Panc1 (cell line): ENCODE results near the gene CRMP1. TPM values are rescaled to one million over a fixed set of nuclear protein-coding genes. Genes with fewer than 3 reads are reported as not detected.

Experiments
- ATAC-seq: fragments of 200-7000 bp; cut with Tn5 transposase; 2 replicates; pipeline ENCODE4 v1.9.1; 2020; ENCODE audit warnings: mild to moderate bottlenecking, moderate library complexity
- BruUV-seq: library from RNA; stranded (reverse); fragments of 400-500 nt; replicated peaks from 2 replicates; lab custom pipeline; 2021; lab: Mats Ljungman, UMichigan
- CTCF ChIA-PET: fragments of 300-600 bp; sonication (Branson Sonifier 250); formaldehyde crosslinking; loops from one replicate; lab custom pipeline; 2022; ENCODE audit warnings: antibody characterized with exemption; lab: Charles Lee
- POLR2A ChIA-PET: fragments of 300-600 bp; sonication (Branson Sonifier 250); formaldehyde crosslinking; loops from one replicate; lab custom pipeline; 2022; ENCODE audit warnings: antibody characterized with exemption; lab: Charles Lee
- DNase-seq: peaks from one replicate; pipeline ENCODE4 v3.0.0-alpha.2; 2010; ENCODE audit warnings: low read depth, low spot score
- H3K27ac ChIP-seq: 2 replicates; pipeline ENCODE4 v1.5.1; 2011; ENCODE audit warnings: mild to moderate bottlenecking, low read length, inconsistent platforms
- H3K27me3 ChIP-seq: fragments of 200-500 bp; sonication (Bioruptor generic); 2 replicates; pipeline ENCODE4 v1.6.0; 2014; ENCODE audit warnings: low read length, inconsistent platforms; ENCODE audit not compliant: control insufficient read depth, insufficient read depth
- H3K36me3 ChIP-seq: fragments of 200-500 bp; sonication (Bioruptor generic); 2 replicates; pipeline ENCODE4 v1.5.1; 2014; ENCODE audit warnings: inconsistent platforms, mild to moderate bottlenecking, low read length, moderate library complexity; ENCODE audit not compliant: control insufficient read depth, insufficient read depth
- H3K4me1 ChIP-seq: 2 replicates; pipeline ENCODE4 v1.5.1; 2011; ENCODE audit warnings: inconsistent platforms, mild to moderate bottlenecking, low read length, moderate library complexity; ENCODE audit not compliant: control insufficient read depth, insufficient read depth
- H3K4me3 ChIP-seq, 2 experiments: 2 replicates each; pipeline ENCODE4 v1.5.1; 2011 to 2012; ENCODE audit warnings: low read depth in 2 of 2, low read length in 2 of 2, mild to moderate bottlenecking in 2 of 2, inconsistent platforms in 1 of 2, moderate library complexity in 1 of 2
- H3K9me3 ChIP-seq: fragments of 200-500 bp; sonication (Bioruptor generic); 2 replicates; pipeline ENCODE4 v1.5.1; 2014; ENCODE audit warnings: low read depth, mild to moderate bottlenecking, inconsistent platforms, low read length, moderate library complexity; ENCODE audit not compliant: control insufficient read depth, insufficient read depth
- POLR2AphosphoS5 ChIP-seq: IDR thresholded peaks from 2 replicates; pipeline ENCODE4 v1.6.1; 2012; ENCODE audit warnings: mild to moderate bottlenecking, low read depth, low read length, moderate library complexity
- SIN3A ChIP-seq: IDR thresholded peaks from 2 replicates; pipeline ENCODE4 v1.6.1; 2012; ENCODE audit warnings: low read depth, mild to moderate bottlenecking, low read length, moderate library complexity, borderline replicate concordance; ENCODE audit not compliant: insufficient read depth
- TCF7L2 ChIP-seq: IDR thresholded peaks from 2 replicates; pipeline ENCODE4 v1.6.1; 2011; ENCODE audit warnings: mild to moderate bottlenecking, low read depth, low read length, inconsistent platforms
- in situ Hi-C: cut with HindIII; loops from 2 replicates; pipeline ENCODE4 v1.10.0; 2016; ENCODE audit warnings: low sequenced_read_pairs, low pct_unique_long_range_greater_than_20kb
- intact Hi-C: fragments of 100-400 bp; cut with micrococcal nuclease; formaldehyde crosslinking; loops from one replicate; pipeline ENCODE4 v1.10.0; 2022; ENCODE audit not compliant: unreplicated experiment
- total RNA-seq: library from RNA; stranded (reverse); gene quantifications from one replicate; pipeline ENCODE4 v1.2.1, GENCODE V29; 2021; ENCODE audit not compliant: unreplicated experiment
- TF ChIP-seq, protein P1 (sequence below), 2 experiments: IDR thresholded peaks; 2 replicates each; pipeline ENCODE4 v1.6.1; 2011 to 2012; ENCODE audit warnings: low read depth in 2 of 2, control low read depth in 1 of 2, low read length in 1 of 2, mild to moderate bottlenecking in 1 of 2, moderate library complexity in 1 of 2; ENCODE audit not compliant: insufficient read depth in 1 of 2
- TF ChIP-seq, protein P2 (sequence below): fragments of 450-650 bp; IDR thresholded peaks from 2 replicates; pipeline ENCODE4 v1.5.1; 2017; ENCODE audit warnings: mild to moderate bottlenecking

The CRMP1 gene
- total RNA-seq, 1 experiment from 2014 or later: 0.28 TPM

DNA sequence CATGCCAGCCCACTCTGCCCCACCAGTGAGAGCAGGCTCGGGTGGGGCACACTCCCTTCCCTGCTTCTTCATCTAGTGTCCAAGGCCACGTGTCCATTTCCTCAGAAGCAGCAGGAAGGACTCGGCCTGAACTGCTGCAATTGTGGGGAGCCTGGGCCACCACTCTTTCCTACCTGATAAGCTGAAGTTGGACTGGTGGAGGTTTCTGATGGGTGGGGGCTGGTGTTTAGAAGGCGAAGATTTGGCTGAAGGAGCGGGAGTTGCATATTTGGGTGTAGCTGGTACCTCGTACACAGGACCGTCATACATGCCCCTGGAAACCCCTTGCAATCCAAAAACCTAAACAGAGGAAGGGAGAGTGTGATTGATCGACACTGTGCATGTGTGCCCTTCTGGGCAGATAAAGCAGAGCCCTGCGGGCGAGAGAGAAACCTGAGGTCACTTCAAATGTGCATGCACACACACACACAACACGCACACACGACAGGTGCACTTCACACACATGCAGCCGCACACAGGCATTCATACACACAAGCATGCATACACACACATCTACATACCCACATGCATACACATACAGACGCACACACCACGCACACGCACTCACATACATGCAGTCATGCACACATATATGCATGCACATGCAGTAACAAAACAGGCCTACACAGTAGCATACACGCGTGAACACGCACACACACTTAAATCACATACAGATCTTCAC, 67.4 kb downstream of the CRMP1 start:
- intact Hi-C loops: no loop called here
- TF ChIP-seq POLR2AphosphoS5 (no peak), SIN3A (no peak), TCF7L2 (no peak)
- TF ChIP-seq, protein P1, sequence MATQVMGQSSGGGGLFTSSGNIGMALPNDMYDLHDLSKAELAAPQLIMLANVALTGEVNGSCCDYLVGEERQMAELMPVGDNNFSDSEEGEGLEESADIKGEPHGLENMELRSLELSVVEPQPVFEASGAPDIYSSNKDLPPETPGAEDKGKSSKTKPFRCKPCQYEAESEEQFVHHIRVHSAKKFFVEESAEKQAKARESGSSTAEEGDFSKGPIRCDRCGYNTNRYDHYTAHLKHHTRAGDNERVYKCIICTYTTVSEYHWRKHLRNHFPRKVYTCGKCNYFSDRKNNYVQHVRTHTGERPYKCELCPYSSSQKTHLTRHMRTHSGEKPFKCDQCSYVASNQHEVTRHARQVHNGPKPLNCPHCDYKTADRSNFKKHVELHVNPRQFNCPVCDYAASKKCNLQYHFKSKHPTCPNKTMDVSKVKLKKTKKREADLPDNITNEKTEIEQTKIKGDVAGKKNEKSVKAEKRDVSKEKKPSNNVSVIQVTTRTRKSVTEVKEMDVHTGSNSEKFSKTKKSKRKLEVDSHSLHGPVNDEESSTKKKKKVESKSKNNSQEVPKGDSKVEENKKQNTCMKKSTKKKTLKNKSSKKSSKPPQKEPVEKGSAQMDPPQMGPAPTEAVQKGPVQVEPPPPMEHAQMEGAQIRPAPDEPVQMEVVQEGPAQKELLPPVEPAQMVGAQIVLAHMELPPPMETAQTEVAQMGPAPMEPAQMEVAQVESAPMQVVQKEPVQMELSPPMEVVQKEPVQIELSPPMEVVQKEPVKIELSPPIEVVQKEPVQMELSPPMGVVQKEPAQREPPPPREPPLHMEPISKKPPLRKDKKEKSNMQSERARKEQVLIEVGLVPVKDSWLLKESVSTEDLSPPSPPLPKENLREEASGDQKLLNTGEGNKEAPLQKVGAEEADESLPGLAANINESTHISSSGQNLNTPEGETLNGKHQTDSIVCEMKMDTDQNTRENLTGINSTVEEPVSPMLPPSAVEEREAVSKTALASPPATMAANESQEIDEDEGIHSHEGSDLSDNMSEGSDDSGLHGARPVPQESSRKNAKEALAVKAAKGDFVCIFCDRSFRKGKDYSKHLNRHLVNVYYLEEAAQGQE (IDR thresholded peaks at IDR 0.05; ENCODE audit: insufficient read depth in 1 of 2, low read depth in 2 of 2, low read length in 1 of 2): no peak
- TF ChIP-seq, protein P2, sequence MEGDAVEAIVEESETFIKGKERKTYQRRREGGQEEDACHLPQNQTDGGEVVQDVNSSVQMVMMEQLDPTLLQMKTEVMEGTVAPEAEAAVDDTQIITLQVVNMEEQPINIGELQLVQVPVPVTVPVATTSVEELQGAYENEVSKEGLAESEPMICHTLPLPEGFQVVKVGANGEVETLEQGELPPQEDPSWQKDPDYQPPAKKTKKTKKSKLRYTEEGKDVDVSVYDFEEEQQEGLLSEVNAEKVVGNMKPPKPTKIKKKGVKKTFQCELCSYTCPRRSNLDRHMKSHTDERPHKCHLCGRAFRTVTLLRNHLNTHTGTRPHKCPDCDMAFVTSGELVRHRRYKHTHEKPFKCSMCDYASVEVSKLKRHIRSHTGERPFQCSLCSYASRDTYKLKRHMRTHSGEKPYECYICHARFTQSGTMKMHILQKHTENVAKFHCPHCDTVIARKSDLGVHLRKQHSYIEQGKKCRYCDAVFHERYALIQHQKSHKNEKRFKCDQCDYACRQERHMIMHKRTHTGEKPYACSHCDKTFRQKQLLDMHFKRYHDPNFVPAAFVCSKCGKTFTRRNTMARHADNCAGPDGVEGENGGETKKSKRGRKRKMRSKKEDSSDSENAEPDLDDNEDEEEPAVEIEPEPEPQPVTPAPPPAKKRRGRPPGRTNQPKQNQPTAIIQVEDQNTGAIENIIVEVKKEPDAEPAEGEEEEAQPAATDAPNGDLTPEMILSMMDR: no peak
- no peaks in the 10 kb centered on the region for H3K4me1 ChIP-seq
- no peak for ATAC-seq
- DNase-seq: no peak
- no peaks in the 10 kb centered on the region for H3K36me3 ChIP-seq
- in situ Hi-C loops: no loop called here
- H3K4me3 ChIP-seq: no peak overlapping the region
- POLR2A ChIA-PET: no interaction called here
- no TSS peak for BruUV-seq
- CTCF ChIA-PET: no interaction called here
- H3K27me3 ChIP-seq: no peaks in the 10 kb centered on the region
- H3K27ac ChIP-seq: no peak overlapping the region
- H3K9me3 ChIP-seq: no peaks in the 10 kb centered on the region

DNA sequence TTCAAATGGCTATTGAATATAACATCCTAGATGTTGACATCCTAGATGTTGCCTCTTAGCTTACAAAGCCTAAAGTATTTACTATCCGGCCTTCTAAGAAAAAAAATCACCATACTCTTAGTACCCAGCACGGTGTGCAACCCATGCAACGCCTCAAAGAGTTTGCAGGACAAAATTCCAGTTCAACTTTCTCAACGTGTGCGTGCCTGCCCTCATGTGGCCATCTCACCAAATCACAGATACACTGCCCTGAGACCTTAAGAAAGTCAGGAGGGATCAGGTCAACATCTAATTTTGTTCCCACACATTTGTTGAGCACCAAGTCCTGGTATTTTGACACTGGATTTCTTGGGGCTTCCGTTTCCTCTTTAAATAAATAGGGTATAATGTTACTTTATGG, 68.3 kb downstream of the CRMP1 start:
- TF ChIP-seq POLR2AphosphoS5: no peak
- no peak for TF ChIP-seq SIN3A
- TF ChIP-seq, protein P1 (IDR thresholded peaks at IDR 0.05; ENCODE audit: insufficient read depth in 1 of 2, low read depth in 2 of 2, low read length in 1 of 2): no peak
- TF ChIP-seq, protein P2: peak; percentile 76
- no peak for TF ChIP-seq TCF7L2
- ATAC-seq (peak; percentile 75; the same call in 1 of the 2 replicates), DNase-seq (no peak)
- Histone ChIP-seq H3K4me1 (no peaks in the 10 kb centered on the region), H3K4me3 (no peak overlapping the region), H3K9me3 (no peaks in the 10 kb centered on the region), H3K27me3 (no peaks in the 10 kb centered on the region), H3K36me3 (no peaks in the 10 kb centered on the region), H3K27ac (no peak overlapping the region)
- intact Hi-C loops: no loop called here
- no TSS peak for BruUV-seq
- ChIA-PET POLR2A (interaction anchor here (0.6 kb wide), 1 partner anchor 13 kb away, joined by 6 read pairs; no protein-coding TSS in a partner anchor), CTCF (no interaction called here)
- in situ Hi-C loops: no loop called here
